ENCODE data around the gene DAPK2.

GRCh38 chr15:63870043-63870394, 176.3 kb downstream of the DAPK2 start:
- TF ChIP-seq EZH2 (IDR thresholded peaks at IDR 0.05; ENCODE audit: insufficient read depth, poor library complexity, severe bottlenecking) (no peak), EZH2phosphoT487 (IDR thresholded peaks at IDR 0.05; ENCODE audit: insufficient read depth, low read depth) (no peak)

Measured in GM23248 (cell line).